IPS DF 4.7 (cell line): ENCODE results near the gene AGL.
"Not testable (repeated sequence)": the region's sequence is repeated elsewhere in the genome, so short reads cannot be mapped to it uniquely, and the experiment has no call there.

Experiments
- DNase-seq: peaks from one replicate; pipeline ENCODE4 v3.0.0-alpha.2; 2013; ENCODE audit warnings: low spot score; ENCODE audit errors: extremely low read depth

The AGL gene

GRCh38 chr1:99850459-99851291 is 514 bp downstream of the AGL start:
- no peak for DNase-seq

GRCh38 chr1:99851850-99852454 is 1.8 kb downstream of the AGL start:
- no peak for DNase-seq

GRCh38 chr1:99852648-99853047 is 2.5 kb downstream of the AGL start:
- DNase-seq, result no peak

GRCh38 chr1:99855914-99856450 is 5.8 kb downstream of the AGL start:
- DNase-seq, result no peak

GRCh38 chr1:99857041-99857440 is 6.9 kb downstream of the AGL start:
- DNase-seq, result not testable (repeated sequence)

- DNase-seq, result no peak
Observed at GRCh38 chr1:99858286-99858685, 8.1 kb downstream of the AGL start.

- DNase-seq, result no peak
Observed at GRCh38 chr1:99858881-99859280, 8.7 kb downstream of the AGL start.

- DNase-seq, result no peak
Observed at GRCh38 chr1:99860703-99861102, 10.5 kb downstream of the AGL start.

GRCh38 chr1:99867682-99868081 is 17.5 kb downstream of the AGL start:
- no peak for DNase-seq

- no peak for DNase-seq
Observed at GRCh38 chr1:99869304-99869703, 19.1 kb downstream of the AGL start.

- no peak for DNase-seq
Observed at GRCh38 chr1:99869723-99870122, 19.6 kb downstream of the AGL start.

- no peak for DNase-seq
Observed at GRCh38 chr1:99872063-99872462, 21.9 kb downstream of the AGL start.

GRCh38 chr1:99877568-99877967 is 27.4 kb downstream of the AGL start:
- DNase-seq, result no peak

- DNase-seq, result no peak
Observed at GRCh38 chr1:99886179-99886578, 36.0 kb downstream of the AGL start.

GRCh38 chr1:99886841-99887240 is 36.7 kb downstream of the AGL start:
- DNase-seq, result no peak

GRCh38 chr1:99887890-99888289 is 37.7 kb downstream of the AGL start:
- DNase-seq, result no peak

GRCh38 chr1:99891997-99892396 is 41.8 kb downstream of the AGL start:
- DNase-seq, result no peak

- DNase-seq, result not testable (repeated sequence)
Observed at GRCh38 chr1:99903278-99903677, 53.1 kb downstream of the AGL start.

GRCh38 chr1:99906535-99906934 is 56.4 kb downstream of the AGL start:
- no peak for DNase-seq

- no peak for DNase-seq
Observed at GRCh38 chr1:99917214-99917613, 67.1 kb downstream of the AGL start.

- DNase-seq, result no peak
Observed at GRCh38 chr1:99919220-99919619, 69.1 kb downstream of the AGL start.

GRCh38 chr1:99934801-99935200 is 84.6 kb downstream of the AGL start:
- DNase-seq, result no peak

GRCh38 chr1:99935534-99935933 is 85.4 kb downstream of the AGL start:
- no peak for DNase-seq
